ENCODE data around the gene SCGB1C2.
A peak's percentile ranks its signal among the peaks of the same experiment; 100 is the strongest.

The SCGB1C2 gene

GRCh38 chr17:142876-143784 is 5.8 kb downstream of the SCGB1C2 start:
- TF ChIP-seq CTCF (conservative IDR thresholded peaks at IDR 0.05; ENCODE audit: control insufficient read depth, insufficient read depth, low read depth, low read length) = no peak
- no peak overlapping the region for H3K4me3 ChIP-seq (ENCODE audit: control insufficient read depth, low read depth, low read length)
- no peak for DNase-seq (ENCODE audit: low read depth)

- H3K4me3 ChIP-seq (ENCODE audit: control insufficient read depth, low read depth, low read length) = no peak overlapping the region
- peak; percentile 45 for TF ChIP-seq CTCF (conservative IDR thresholded peaks at IDR 0.05; ENCODE audit: control insufficient read depth, insufficient read depth, low read depth, low read length)
- peak; percentile 42 for DNase-seq (ENCODE audit: low read depth)
Measured at GRCh38 chr17:143785-144281, 6.5 kb downstream of the SCGB1C2 start.

- no peak for DNase-seq (ENCODE audit: low read depth)
- no peak for TF ChIP-seq CTCF (conservative IDR thresholded peaks at IDR 0.05; ENCODE audit: control insufficient read depth, insufficient read depth, low read depth, low read length)
- H3K4me3 ChIP-seq (ENCODE audit: control insufficient read depth, low read depth, low read length) = no peak overlapping the region
Measured at GRCh38 chr17:144936-145670, 7.7 kb downstream of the SCGB1C2 start.

GRCh38 chr17:145671-146541 is 8.5 kb downstream of the SCGB1C2 start:
- DNase-seq (ENCODE audit: low read depth) = no peak
- TF ChIP-seq CTCF (conservative IDR thresholded peaks at IDR 0.05; ENCODE audit: control insufficient read depth, insufficient read depth, low read depth, low read length) = no peak

GRCh38 chr17:146546-146945 is 9.2 kb downstream of the SCGB1C2 start:
- no peak for TF ChIP-seq CTCF (conservative IDR thresholded peaks at IDR 0.05; ENCODE audit: control insufficient read depth, insufficient read depth, low read depth, low read length)
- no peak for DNase-seq (ENCODE audit: low read depth)

More at GRCh38 chr17:145671-146541, 8.5 kb downstream of the SCGB1C2 start:
- H3K4me3 ChIP-seq (ENCODE audit: control insufficient read depth, low read depth, low read length) = no peak overlapping the region

More at GRCh38 chr17:146546-146945, 9.2 kb downstream of the SCGB1C2 start:
- no peak overlapping the region for H3K4me3 ChIP-seq (ENCODE audit: control insufficient read depth, low read depth, low read length)
